ENCODE data around the gene KCTD2. TPM values are rescaled to one million over a fixed set of nuclear protein-coding genes. Genes with fewer than 3 reads are reported as not detected.
"Not testable (repeated sequence)": the region's sequence is repeated elsewhere in the genome, so short reads cannot be mapped to it uniquely, and the experiment has no call there.

Gene KCTD2
- total RNA-seq, 1 donor from 2014 or later = 29.6 TPM

GRCh38 chr17:75051941-75052340 is 4.9 kb downstream of the KCTD2 start:
- DNase-seq (ENCODE audit: low read depth) = no peak

GRCh38 chr17:75059369-75060345 is 12.6 kb downstream of the KCTD2 start:
- peak; percentile 61 for DNase-seq (ENCODE audit: low read depth)

- DNase-seq (ENCODE audit: low read depth) = no peak
These were observed 13.5 kb downstream of the KCTD2 start for GRCh38 chr17:75060434-75061054.

GRCh38 chr17:75061055-75061438 is 14.0 kb downstream of the KCTD2 start:
- no peak for DNase-seq (ENCODE audit: low read depth)

GRCh38 chr17:75061618-75062017 is 14.6 kb downstream of the KCTD2 start:
- no peak for DNase-seq (ENCODE audit: low read depth)

- no peak for DNase-seq (ENCODE audit: low read depth)
These were observed 16.2 kb downstream of the KCTD2 start for GRCh38 chr17:75063201-75063600.

GRCh38 chr17:75063626-75064025 is 16.6 kb downstream of the KCTD2 start:
- no peak for DNase-seq (ENCODE audit: low read depth)

- no peak for DNase-seq (ENCODE audit: low read depth)
These were observed 17.0 kb downstream of the KCTD2 start for GRCh38 chr17:75064040-75064439.

- no peak for DNase-seq (ENCODE audit: low read depth)
These were observed 17.4 kb downstream of the KCTD2 start for GRCh38 chr17:75064460-75064859.

GRCh38 chr17:75064867-75065561 is 18.0 kb downstream of the KCTD2 start:
- DNase-seq (ENCODE audit: low read depth) = no peak

GRCh38 chr17:75065562-75066151 is 18.6 kb downstream of the KCTD2 start:
- peak; percentile 52 for DNase-seq (ENCODE audit: low read depth)

- DNase-seq (ENCODE audit: low read depth) = no peak
These were observed 20.8 kb downstream of the KCTD2 start for GRCh38 chr17:75067856-75068255.

- no peak for DNase-seq (ENCODE audit: low read depth)
These were observed 21.7 kb downstream of the KCTD2 start for GRCh38 chr17:75068750-75069149.

- DNase-seq (ENCODE audit: low read depth) = no peak
These were observed 22.8 kb downstream of the KCTD2 start for GRCh38 chr17:75069783-75070182.

GRCh38 chr17:75071478-75072271 is 24.6 kb downstream of the KCTD2 start:
- not testable (repeated sequence) for DNase-seq (ENCODE audit: low read depth)

GRCh38 chr17:75072909-75073308 is 25.9 kb downstream of the KCTD2 start:
- DNase-seq (ENCODE audit: low read depth) = not testable (repeated sequence)

GRCh38 chr17:75073618-75074047 is 26.6 kb downstream of the KCTD2 start:
- DNase-seq (ENCODE audit: low read depth) = peak; percentile 88

GRCh38 chr17:75074532-75074931 is 27.5 kb downstream of the KCTD2 start:
- DNase-seq (ENCODE audit: low read depth) = no peak

GRCh38 chr17:75075597-75076336 is 28.7 kb downstream of the KCTD2 start:
- no peak for DNase-seq (ENCODE audit: low read depth)

GRCh38 chr17:75077072-75077495 is 30.1 kb downstream of the KCTD2 start:
- no peak for DNase-seq (ENCODE audit: low read depth)
